K562 (cell line): Measurements from ENCODE around the gene MAP1A. TPM values are rescaled to one million over a fixed set of nuclear protein-coding genes. Genes with fewer than 3 reads are reported as not detected.

Experiments
- MGA ChIP-seq: fragments of 450-650 bp; IDR thresholded peaks from 2 replicates; pipeline ENCODE4 v1.6.1; 2016; ENCODE audit warnings: mild to moderate bottlenecking, moderate library complexity
- polyA plus RNA-seq, 8 experiments: library from polyadenylated mRNA; depleted of rRNA in 4 of 8; stranded (reverse) in 5 of 8; unstranded in 3 of 8; fragments of >200 nt; fragmentation: Nextera tagmentation in 2 of 8; fragmentation: Illumina TruSeq in 1 of 8; extraction: Ambion mirVana in 2 of 8; extraction: Trizol in 1 of 8; gene quantifications; 2 replicates each; pipeline versions ENCODE4 v1.2.1 to v1.2.3, GENCODE V29; 2011 to 2014; ENCODE audit warnings: inconsistent platforms in 1 of 8, missing spikeins in 1 of 8
- total RNA-seq, 7 experiments: library from RNA; depleted of rRNA in 6 of 7; stranded (reverse); fragments of >200 nt in 6 of 7; fragmentation: Illumina TruSeq in 2 of 7; extraction: Trizol in 2 of 7; gene quantifications; 2 replicates each; pipeline versions ENCODE4 v1.2.1 to v1.2.3, GENCODE V29; 2011 to 2021; ENCODE audit warnings: low replicate concordance in 1 of 7

Gene MAP1A
- total and polyA plus RNA-seq, 9 of the 15 experiments (the other 6 are each of a cell fraction or from before 2014, with no cell fraction given): 2.0 to 20.3 (median 7.3) TPM

- TF ChIP-seq MGA: no peak
Observed at GRCh38 chr15:43521419-43521818, 4.0 kb downstream of the MAP1A start (continued).
